GM12874 (cell line): ENCODE measurements around the gene ANKMY1.

Experiments
- CTCF ChIP-seq: IDR thresholded peaks from 2 replicates; pipeline ENCODE4 v1.5.1; 2011; ENCODE audit warnings: low read depth, mild to moderate bottlenecking, control low read depth, low read length, moderate library complexity; ENCODE audit not compliant: insufficient read depth

ANKMY1 gene

GRCh38 chr2:240444464-240444863, 113.3 kb downstream of the ANKMY1 start:
- TF ChIP-seq CTCF, result no peak

- no peak for TF ChIP-seq CTCF
These were observed 113.9 kb downstream of the ANKMY1 start for GRCh38 chr2:240443891-240444301.

GRCh38 chr2:240442891-240443715, 114.7 kb downstream of the ANKMY1 start:
- TF ChIP-seq CTCF, result no peak

GRCh38 chr2:240441993-240442411, 115.8 kb downstream of the ANKMY1 start:
- TF ChIP-seq CTCF, result no peak

- TF ChIP-seq CTCF, result no peak
These were observed 116.3 kb downstream of the ANKMY1 start for GRCh38 chr2:240441326-240441992.

GRCh38 chr2:240440704-240441320, 117.0 kb downstream of the ANKMY1 start:
- no peak for TF ChIP-seq CTCF

- no peak for TF ChIP-seq CTCF
These were observed 117.5 kb downstream of the ANKMY1 start for GRCh38 chr2:240440251-240440650.
